Parathyroid adenoma (tissue), 2 donors: ENCODE results near the gene AMPD2.

Experiments
- H2AFZ ChIP-seq: fragments of 300-600 bp; sonication (generic); one replicate; pipeline ENCODE4 v1.7.0; 2017; ENCODE audit warnings: antibody characterized with exemption, mild to moderate bottlenecking
- H3K27ac ChIP-seq: fragments of 300-600 bp; sonication (generic); one replicate; pipeline ENCODE4 v1.7.0; 2017
- H3K27me3 ChIP-seq: fragments of 300-600 bp; sonication (generic); one replicate; pipeline ENCODE4 v1.7.0; 2017; ENCODE audit warnings: low read length; ENCODE audit not compliant: control insufficient read depth, insufficient read depth
- H3K36me3 ChIP-seq: fragments of 300-600 bp; sonication (generic); one replicate; pipeline ENCODE4 v1.7.0; 2017; ENCODE audit warnings: low read length; ENCODE audit not compliant: control insufficient read depth, insufficient read depth
- H3K4me1 ChIP-seq: fragments of 300-600 bp; sonication (generic); one replicate; pipeline ENCODE4 v1.7.0; 2017; ENCODE audit warnings: control low read depth
- H3K4me2 ChIP-seq: fragments of 300-600 bp; sonication (generic); one replicate; pipeline ENCODE4 v1.7.0; 2017; ENCODE audit warnings: low read length
- H3K4me3 ChIP-seq: fragments of 300-600 bp; sonication (generic); one replicate; pipeline ENCODE4 v1.7.0; 2017; ENCODE audit warnings: low read depth, low read length
- H3K79me2 ChIP-seq: fragments of 300-600 bp; sonication (generic); one replicate; pipeline ENCODE4 v1.7.0; 2017; ENCODE audit warnings: control low read depth
- H3K9ac ChIP-seq: fragments of 300-600 bp; sonication (generic); one replicate; pipeline ENCODE4 v1.7.0; 2017; ENCODE audit warnings: mild to moderate bottlenecking
- H3K9me3 ChIP-seq: fragments of 300-600 bp; sonication (generic); one replicate; pipeline ENCODE4 v1.7.0; 2017; ENCODE audit warnings: low read length; ENCODE audit not compliant: control insufficient read depth
- CTCF ChIP-seq: fragments of 300-600 bp; sonication (generic); IDR thresholded peaks from one replicate; pipeline ENCODE4 v1.7.0; 2017; ENCODE audit warnings: antibody characterized with exemption, mild to moderate bottlenecking
- donor health status: primary hyperparathyroidism.

Gene AMPD2

GRCh38 chr1:109635862-109636200, 16.2 kb downstream of the AMPD2 start:
- Histone ChIP-seq H3K36me3 (no peaks in the 10 kb centered on the region), H3K4me3 (no peak overlapping the region), H3K9me3 (no peaks in the 10 kb centered on the region), H3K4me1 (peaks cover 8% of the 10 kb centered on the region), H3K79me2 (no peaks in the 10 kb centered on the region), H3K4me2 (peak overlapping the region; percentile 10), H3K27ac (no peak overlapping the region), H3K9ac (no peak overlapping the region), H2AFZ (no peak overlapping the region), H3K27me3 (no peaks in the 10 kb centered on the region)
- no peak for TF ChIP-seq CTCF

- Histone ChIP-seq H3K9me3 (no peaks in the 10 kb centered on the region), H3K79me2 (no peaks in the 10 kb centered on the region), H2AFZ (no peak overlapping the region), H3K4me1 (peaks cover 8% of the 10 kb centered on the region), H3K36me3 (no peaks in the 10 kb centered on the region), H3K27ac (no peak overlapping the region), H3K27me3 (no peaks in the 10 kb centered on the region), H3K4me3 (no peak overlapping the region), H3K4me2 (peak overlapping the region; percentile 10), H3K9ac (no peak overlapping the region)
- no peak for TF ChIP-seq CTCF
Measured at GRCh38 chr1:109636201-109636952, 16.7 kb downstream of the AMPD2 start.

GRCh38 chr1:109637446-109637845, 17.8 kb downstream of the AMPD2 start:
- Histone ChIP-seq H3K4me1 (peaks cover 8% of the 10 kb centered on the region), H3K27ac (no peak overlapping the region), H3K4me2 (no peak overlapping the region), H3K9me3 (no peaks in the 10 kb centered on the region), H3K27me3 (no peaks in the 10 kb centered on the region), H3K79me2 (no peaks in the 10 kb centered on the region), H3K9ac (no peak overlapping the region), H3K36me3 (no peaks in the 10 kb centered on the region), H3K4me3 (no peak overlapping the region), H2AFZ (no peak overlapping the region)
- TF ChIP-seq CTCF = no peak

- Histone ChIP-seq H3K27me3 (no peaks in the 10 kb centered on the region), H3K79me2 (no peaks in the 10 kb centered on the region), H3K4me1 (peaks cover 8% of the 10 kb centered on the region), H3K36me3 (no peaks in the 10 kb centered on the region), H2AFZ (no peak overlapping the region), H3K4me3 (no peak overlapping the region), H3K9me3 (no peaks in the 10 kb centered on the region), H3K4me2 (no peak overlapping the region), H3K27ac (no peak overlapping the region), H3K9ac (no peak overlapping the region)
- no peak for TF ChIP-seq CTCF
Measured at GRCh38 chr1:109639063-109639840, 19.6 kb downstream of the AMPD2 start.
